Left ventricle myocardium inferior (tissue), 1 donor: ENCODE data around the gene DAB2IP. TPM values are rescaled to one million over a fixed set of nuclear protein-coding genes. Genes with fewer than 3 reads are reported as not detected.

Source experiments
- DNase-seq: peaks from one replicate; pipeline ENCODE4 v3.0.0-alpha.2; 2020
- H3K27ac ChIP-seq: fragments of 200-600 bp; replicated peaks from 2 replicates; pipeline ENCODE4 v1.8.0; 2021
- H3K27me3 ChIP-seq: fragments of 200-600 bp; 2 replicates; pipeline ENCODE4 v1.8.0; 2021; ENCODE audit warnings: low read depth
- H3K36me3 ChIP-seq: fragments of 200-600 bp; 2 replicates; pipeline ENCODE4 v1.8.0; 2021
- H3K4me1 ChIP-seq: fragments of 200-600 bp; 2 replicates; pipeline ENCODE4 v1.8.0; 2021
- H3K4me3 ChIP-seq: fragments of 200-600 bp; 2 replicates; pipeline ENCODE4 v1.8.0; 2021; ENCODE audit warnings: mild to moderate bottlenecking, moderate library complexity
- H3K9me3 ChIP-seq: fragments of 200-600 bp; replicated peaks from 2 replicates; pipeline ENCODE4 v1.8.0; 2021
- CTCF ChIP-seq: fragments of 200-600 bp; IDR thresholded peaks from 2 replicates; pipeline ENCODE4 v1.8.0; 2021; ENCODE audit warnings: antibody characterized with exemption, mild to moderate bottlenecking, borderline replicate concordance
- intact Hi-C: fragments of 100-400 bp; cut with micrococcal nuclease; formaldehyde crosslinking; loops from one replicate; pipeline ENCODE4 v1.11.0; 2022
- total RNA-seq: library from RNA; stranded (reverse); fragmentation: NEBNext Ultra II Directional; extraction: Animal tissue kit (Norgen Biotek cat#: 25700); gene quantifications from one replicate; pipeline ENCODE4 v1.2.1, GENCODE V29; 2021
- donor health status: DM: no; HTN: yes; CAD: no; lungs with severe emphysema.

The DAB2IP gene
- total RNA-seq, 1 donor from 2014 or later = 50.7 TPM

- no peaks in the 10 kb centered on the region for H3K27me3 ChIP-seq
- intact Hi-C loops = no loop called here
- no peaks in the 10 kb centered on the region for H3K9me3 ChIP-seq
- peaks cover 97% of the 10 kb centered on the region for H3K4me1 ChIP-seq
- H3K36me3 ChIP-seq = peaks cover 12% of the 10 kb centered on the region
- TF ChIP-seq CTCF = no peak
- H3K27ac ChIP-seq = peak overlapping the region; percentile 99
- H3K4me3 ChIP-seq = no peak overlapping the region
- DNase-seq = no peak
These were observed 101.5 kb downstream of the DAB2IP start for GRCh38 chr9:121752929-121753328.

GRCh38 chr9:121753802-121754654 is 102.6 kb downstream of the DAB2IP start:
- intact Hi-C loops = no loop called here
- no peaks in the 10 kb centered on the region for H3K9me3 ChIP-seq
- no peaks in the 10 kb centered on the region for H3K27me3 ChIP-seq
- peaks cover 22% of the 10 kb centered on the region for H3K36me3 ChIP-seq
- no peak for DNase-seq
- H3K4me3 ChIP-seq = no peak overlapping the region
- no peak for TF ChIP-seq CTCF
- peak overlapping the region; percentile 99 for H3K27ac ChIP-seq
- peaks cover 86% of the 10 kb centered on the region for H3K4me1 ChIP-seq

- intact Hi-C loops = no loop called here
- DNase-seq = no peak
- Histone ChIP-seq H3K9me3 (no peaks in the 10 kb centered on the region), H3K27ac (peak overlapping the region; percentile 99), H3K4me3 (no peak overlapping the region), H3K27me3 (no peaks in the 10 kb centered on the region), H3K4me1 (peaks cover 78% of the 10 kb centered on the region), H3K36me3 (peaks cover 30% of the 10 kb centered on the region)
- no peak for TF ChIP-seq CTCF
These were observed 103.4 kb downstream of the DAB2IP start for GRCh38 chr9:121754655-121755436.

- no peaks in the 10 kb centered on the region for H3K27me3 ChIP-seq
- peaks cover 37% of the 10 kb centered on the region for H3K36me3 ChIP-seq
- no peak for DNase-seq
- intact Hi-C loops = no loop called here
- H3K4me3 ChIP-seq = no peak overlapping the region
- no peaks in the 10 kb centered on the region for H3K9me3 ChIP-seq
- H3K27ac ChIP-seq = no peak overlapping the region
- no peak for TF ChIP-seq CTCF
- H3K4me1 ChIP-seq = peaks cover 71% of the 10 kb centered on the region
These were observed 104.1 kb downstream of the DAB2IP start for GRCh38 chr9:121755581-121755980.

GRCh38 chr9:121756474-121757280 is 105.2 kb downstream of the DAB2IP start:
- Histone ChIP-seq H3K9me3 (no peaks in the 10 kb centered on the region), H3K4me3 (no peak overlapping the region), H3K27me3 (no peaks in the 10 kb centered on the region), H3K4me1 (peaks cover 64% of the 10 kb centered on the region), H3K36me3 (peaks cover 48% of the 10 kb centered on the region), H3K27ac (peak overlapping the region; percentile 13)
- no peak for TF ChIP-seq CTCF
- intact Hi-C loops = no loop called here
- DNase-seq = no peak
